HTR-8/SVneo (cell line): ENCODE data around the gene PPP3CA.
A peak's percentile ranks its signal among the peaks of the same experiment; 100 is the strongest.

ENCODE experiments used
- DNase-seq: peaks from one replicate; pipeline ENCODE4 v3.0.0; 2011; ENCODE audit warnings: low spot score, mixed read lengths; ENCODE audit not compliant: insufficient read length
- FAIRE-seq: peaks from 2 replicates; lab custom pipeline; 2011; peaks lifted over from hg19 to GRCh38; lab: Jason Lieb, UNC

The PPP3CA gene

GRCh38 chr4:100989401-100989800 lies 357.9 kb downstream of the PPP3CA start:
- FAIRE-seq (no peak), DNase-seq (no peak)

- FAIRE-seq (no peak), DNase-seq (no peak)
Measured at GRCh38 chr4:100988876-100989275, 358.4 kb downstream of the PPP3CA start.

GRCh38 chr4:100986360-100986868 lies 360.9 kb downstream of the PPP3CA start:
- DNase-seq (no peak), FAIRE-seq (no peak)

- DNase-seq = no peak
- no peak for FAIRE-seq
Measured at GRCh38 chr4:100985576-100985975, 361.8 kb downstream of the PPP3CA start.

- DNase-seq (peak; percentile 1), FAIRE-seq (no peak)
Measured at GRCh38 chr4:100984901-100985300, 362.4 kb downstream of the PPP3CA start.

- no peak for DNase-seq
- no peak for FAIRE-seq
Measured at GRCh38 chr4:100983426-100983825, 363.9 kb downstream of the PPP3CA start.

GRCh38 chr4:100982345-100982744 lies 365.0 kb downstream of the PPP3CA start:
- DNase-seq (no peak), FAIRE-seq (no peak)

GRCh38 chr4:100981447-100982204 lies 365.7 kb downstream of the PPP3CA start:
- DNase-seq (no peak), FAIRE-seq (no peak)

- no peak for FAIRE-seq
- DNase-seq = no peak
Measured at GRCh38 chr4:100979736-100980135, 367.6 kb downstream of the PPP3CA start.

GRCh38 chr4:100977746-100978397 lies 369.5 kb downstream of the PPP3CA start:
- DNase-seq (no peak), FAIRE-seq (no peak)

- DNase-seq (no peak), FAIRE-seq (no peak)
Measured at GRCh38 chr4:100977274-100977673, 370.1 kb downstream of the PPP3CA start.
